D721Med (cell line): ENCODE measurements around the gene DCUN1D1.
"Not testable (repeated sequence)": the region's sequence is repeated elsewhere in the genome, so short reads cannot be mapped to it uniquely, and the experiment has no call there.

ENCODE experiments used
- DNase-seq: peaks from one replicate; pipeline ENCODE4 v3.0.0; 2011; ENCODE audit warnings: low spot score; ENCODE audit not compliant: insufficient read length
- FAIRE-seq: peaks from 2 replicates; lab custom pipeline; 2011; peaks lifted over from hg19 to GRCh38; lab: Jason Lieb, UNC
- CTCF ChIP-seq: IDR thresholded peaks from 2 replicates; pipeline ENCODE4 v1.5.1; 2012; ENCODE audit warnings: mild to moderate bottlenecking, control low read depth; ENCODE audit not compliant: insufficient read depth; ENCODE audit errors: missing control alignments

Gene DCUN1D1

GRCh38 chr3:183013856-183014255 lies 33.5 kb upstream of the DCUN1D1 start:
- DNase-seq (no peak), FAIRE-seq (no peak)
- no peak for TF ChIP-seq CTCF

- FAIRE-seq (no peak), DNase-seq (no peak)
- TF ChIP-seq CTCF: no peak
These were observed 32.7 kb upstream of the DCUN1D1 start for GRCh38 chr3:183013074-183013473.

GRCh38 chr3:183008800-183009199 lies 28.5 kb upstream of the DCUN1D1 start:
- DNase-seq (no peak), FAIRE-seq (no peak)
- TF ChIP-seq CTCF: no peak

- DNase-seq: no peak
- TF ChIP-seq CTCF: no peak
- FAIRE-seq: no peak
These were observed 28.0 kb upstream of the DCUN1D1 start for GRCh38 chr3:183008303-183008702.

GRCh38 chr3:183006396-183007002 lies 26.2 kb upstream of the DCUN1D1 start:
- FAIRE-seq (no peak), DNase-seq (no peak)
- TF ChIP-seq CTCF: no peak

GRCh38 chr3:182999767-183000166 lies 19.4 kb upstream of the DCUN1D1 start:
- no peak for FAIRE-seq
- TF ChIP-seq CTCF: no peak

GRCh38 chr3:182993486-182994201 lies 13.3 kb upstream of the DCUN1D1 start:
- not testable (repeated sequence) for FAIRE-seq, DNase-seq

More at GRCh38 chr3:182999767-183000166, 19.4 kb upstream of the DCUN1D1 start:
- no peak for DNase-seq
